B cell (primary cell): Measurements from ENCODE around the gene ADGRL2. TPM values are rescaled to one million over a fixed set of nuclear protein-coding genes. Genes with fewer than 3 reads are reported as not detected.

Source experiments
- ATAC-seq: fragments of 200-7000 bp; cut with Tn5 transposase; one replicate; pipeline ENCODE4 v1.10.0; 2021; ENCODE audit warnings: low read depth, mild to moderate bottlenecking, moderate number of reproducible peaks, moderate library complexity
- CTCF ChIA-PET: fragments of 350-600 bp; sonication (Branson Sonifier 250); formaldehyde crosslinking; loops from one replicate; lab custom pipeline; 2021; ENCODE audit warnings: antibody characterized with exemption, inconsistent platforms; lab: Charles Lee
- POLR2A ChIA-PET: fragments of 350-600 bp; sonication (Branson Sonifier 250); formaldehyde crosslinking; loops from one replicate; lab custom pipeline; 2021; ENCODE audit warnings: antibody characterized with exemption; lab: Charles Lee
- DNase-seq: peaks from one replicate; pipeline ENCODE4 v3.0.0; 2013
- H2AFZ ChIP-seq: 2 replicates; pipeline ENCODE4 v1.6.1; 2012; ENCODE audit warnings: mild to moderate bottlenecking, low read depth, low read length; ENCODE audit not compliant: insufficient read depth, poor library complexity, severe bottlenecking
- H3K27ac ChIP-seq, 2 donors: 1 replicate in 1 of 2; 2 replicates in 1 of 2; pipeline ENCODE4 v1.5.1; 2012 to 2013; ENCODE audit warnings: low read length in 2 of 2, mild to moderate bottlenecking in 2 of 2, moderate library complexity in 1 of 2
- H3K27me3 ChIP-seq, 4 experiments: fragments of 200-600 bp in 1 of 4; sonication (generic) in 1 of 4; replicated peaks in 1 of 4; 1 replicate in 2 of 4; 2 replicates in 2 of 4; pipeline versions ENCODE4 v1.6.1 to v1.7.0; 2013 to 2016; ENCODE audit warnings: low read length in 3 of 4, mild to moderate bottlenecking in 2 of 4, mixed read lengths in 1 of 4, moderate library complexity in 1 of 4; ENCODE audit not compliant: insufficient read depth in 4 of 4, control insufficient read depth in 3 of 4; ENCODE audit errors: control extremely low read depth in 1 of 4
- H3K36me3 ChIP-seq, 2 experiments: replicated peaks in 1 of 2; 1 replicate in 1 of 2; 2 replicates in 1 of 2; pipeline versions ENCODE4 v1.6.1 to v1.7.1; 2013; ENCODE audit warnings: low read length in 1 of 2; ENCODE audit not compliant: insufficient read depth in 2 of 2, control insufficient read depth in 1 of 2; ENCODE audit errors: control extremely low read depth in 1 of 2, extremely low read depth in 1 of 2
- H3K4me1 ChIP-seq, 2 donors: fragments of 200-600 bp in 1 of 2; sonication (generic) in 1 of 2; 1 replicate in 1 of 2; 2 replicates in 1 of 2; pipeline versions ENCODE4 v1.5.1 to v1.6.1; 2013 to 2017; ENCODE audit warnings: low read length in 2 of 2; ENCODE audit not compliant: control insufficient read depth in 2 of 2, insufficient read depth in 2 of 2
- H3K4me2 ChIP-seq: replicated peaks from 2 replicates; pipeline ENCODE3; 2012; ENCODE audit warnings: mild to moderate bottlenecking, low read depth, low read length; ENCODE audit not compliant: poor library complexity, severe bottlenecking
- H3K4me3 ChIP-seq, 5 experiments: fragments of 200-600 bp in 1 of 5; sonication (generic) in 1 of 5; 1 replicate in 3 of 5; 2 replicates in 2 of 5; pipeline versions ENCODE4 v1.5.1 to v1.7.0; 2011 to 2016; ENCODE audit warnings: low read length in 4 of 5, mild to moderate bottlenecking in 4 of 5, low read depth in 2 of 5, control low read depth in 1 of 5, moderate library complexity in 1 of 5; ENCODE audit not compliant: insufficient read depth in 1 of 5; ENCODE audit errors: control extremely low read depth in 1 of 5, extremely low read depth in 1 of 5
- H3K79me2 ChIP-seq: fragments of 200-600 bp; sonication (generic); one replicate; pipeline ENCODE4 v1.6.0; 2016; ENCODE audit warnings: low read length; ENCODE audit not compliant: control insufficient read depth, insufficient read depth
- H3K9ac ChIP-seq: fragments of 200-600 bp; sonication (generic); 2 replicates; pipeline ENCODE4 v1.6.1; 2017; ENCODE audit warnings: mild to moderate bottlenecking, low read length, moderate library complexity
- H3K9me3 ChIP-seq, 3 donors: one replicate each; pipeline versions ENCODE4 v1.6.1 to v1.7.1; 2013; ENCODE audit warnings: low read length in 2 of 3; ENCODE audit not compliant: control insufficient read depth in 2 of 3, insufficient read depth in 1 of 3; ENCODE audit errors: control extremely low read depth in 1 of 3
- H4K20me1 ChIP-seq: 2 replicates; pipeline ENCODE4 v1.6.0; 2012; ENCODE audit warnings: mild to moderate bottlenecking, low read length; ENCODE audit not compliant: insufficient read depth, control insufficient read depth, poor library complexity, severe bottlenecking
- H3K27ac Mint-ChIP-seq: one replicate; pipeline ENCODE4 v1.8.0; 2021; ENCODE audit warnings: mixed read lengths
- H3K27me3 Mint-ChIP-seq: one replicate; pipeline ENCODE4 v1.8.0; 2021; ENCODE audit warnings: mixed read lengths
- H3K4me1 Mint-ChIP-seq: one replicate; pipeline ENCODE4 v1.8.0; 2021; ENCODE audit warnings: mixed read lengths
- H3K4me3 Mint-ChIP-seq: one replicate; pipeline ENCODE4 v1.8.0; 2021; ENCODE audit warnings: mixed read lengths
- H3K9me3 Mint-ChIP-seq: one replicate; pipeline ENCODE4 v1.8.0; 2022; ENCODE audit warnings: mixed read lengths; ENCODE audit not compliant: insufficient read depth
- CTCF ChIP-seq: fragments of 200-600 bp; IDR thresholded peaks from one replicate; pipeline ENCODE4 v1.8.0; 2022; ENCODE audit warnings: antibody characterized with exemption, mild to moderate bottlenecking
- EZH2 ChIP-seq: IDR thresholded peaks from 2 replicates; pipeline ENCODE4 v1.6.1; 2012; ENCODE audit warnings: borderline replicate concordance, low read depth, mild to moderate bottlenecking, moderate library complexity, low read length; ENCODE audit not compliant: insufficient read depth, poor library complexity, severe bottlenecking
- WGBS: methylation state at CpG from one replicate; pipeline ENCODE4 v1.1.5; 2013; ENCODE audit warnings: missing lambda C conversion rate; ENCODE audit not compliant: insufficient coverage; 5-methylcytosine and 5-hydroxymethylcytosine counted together
- intact Hi-C: fragments of 100-400 bp; cut with micrococcal nuclease; formaldehyde crosslinking; loops from one replicate; pipeline ENCODE4 v1.10.0; 2022
- polyA plus RNA-seq: library from polyadenylated mRNA; depleted of rRNA; stranded (reverse); fragments of >200 nt; gene quantifications from 2 replicates; pipeline ENCODE4 v1.2.3, GENCODE V29; 2012
- total RNA-seq, 2 donors: library from RNA; stranded (reverse); fragments of 120-200 nt in 1 of 2; gene quantifications; 1 replicate in 1 of 2; 2 replicates in 1 of 2; pipeline versions ENCODE4 v1.2.3 to v1.2.4, GENCODE V29; 2013 to 2022

The ADGRL2 gene
- total and polyA plus RNA-seq, 2 donors (not counting 1 experiment from before 2014, with no cell fraction given) = not detected

GRCh38 chr1:81808760-81809159, 8.0 kb downstream of the ADGRL2 start:
- H3K4me1 Mint-ChIP-seq = no peaks in the 10 kb centered on the region
- H3K4me3 Mint-ChIP-seq = no peak overlapping the region
- no peak for ATAC-seq
- Histone ChIP-seq H3K27ac (no peak overlapping the region), H4K20me1 (no peaks in the 10 kb centered on the region), H3K9ac (no peak overlapping the region), H3K9me3 (no peaks in the 10 kb centered on the region), H3K4me3 (no peak overlapping the region), H3K36me3 (no peaks in the 10 kb centered on the region), H3K27me3 (peaks cover 0 to 15% (median 0%) of the 10 kb centered on the region in 4 experiments), H3K4me1 (no peaks in the 10 kb centered on the region), H3K79me2 (no peaks in the 10 kb centered on the region), H2AFZ (no peak overlapping the region), H3K4me2 (no peak overlapping the region)
- TF ChIP-seq CTCF (no peak), EZH2 (no peak)
- ChIA-PET CTCF (no interaction called here), POLR2A (no interaction called here)
- H3K9me3 Mint-ChIP-seq = no peaks in the 10 kb centered on the region
- no peak for DNase-seq
- intact Hi-C loops = no loop called here
- H3K27me3 Mint-ChIP-seq = peaks cover 17% of the 10 kb centered on the region
- H3K27ac Mint-ChIP-seq = no peak overlapping the region
- 40% methylated on average over 1 of the region's 7 CpGs for WGBS

- peaks cover 10% of the 10 kb centered on the region for H3K27me3 Mint-ChIP-seq
- intact Hi-C loops = no loop called here
- Histone ChIP-seq H3K79me2 (no peaks in the 10 kb centered on the region), H3K9me3 (no peaks in the 10 kb centered on the region), H3K9ac (no peak overlapping the region), H3K27ac (no peak overlapping the region), H3K36me3 (no peaks in the 10 kb centered on the region), H3K27me3 (peaks cover 0 to 11% (median 0%) of the 10 kb centered on the region in 4 experiments), H3K4me3 (no peak overlapping the region), H3K4me2 (no peak overlapping the region), H3K4me1 (no peaks in the 10 kb centered on the region), H2AFZ (no peak overlapping the region), H4K20me1 (no peaks in the 10 kb centered on the region)
- CTCF ChIA-PET = no interaction called here
- POLR2A ChIA-PET = no interaction called here
- H3K9me3 Mint-ChIP-seq = no peaks in the 10 kb centered on the region
- DNase-seq = no peak
- no peak overlapping the region for H3K4me3 Mint-ChIP-seq
- TF ChIP-seq CTCF (no peak), EZH2 (no peak)
- no peak for ATAC-seq
- no CpG with 5 or more reads among the region's 1 CpG for WGBS
- no peaks in the 10 kb centered on the region for H3K4me1 Mint-ChIP-seq
- H3K27ac Mint-ChIP-seq = no peak overlapping the region
These were observed 9.1 kb downstream of the ADGRL2 start for GRCh38 chr1:81809808-81810207.
